ENCODE measurements around the gene RMND5B. TPM values are rescaled to one million over a fixed set of nuclear protein-coding genes. Genes with fewer than 3 reads are reported as not detected.

The RMND5B gene
- total and polyA plus RNA-seq, 2 of the 13 experiments (the other 11 are each of a cell fraction or from before 2014, with no cell fraction given), result 18.6 to 20.4 TPM

GRCh38 chr5:178153530-178154340, 22.9 kb downstream of the RMND5B start, which contains the start of gene NHP2 (continued):
- peak; percentile 46; the same call in 1 of the 2 replicates for TF ChIP-seq ZC3H13 (CRISPR knock-in tag; IDR thresholded peaks at IDR 0.05)
- TF ChIP-seq ZNF407 (CRISPR knock-in tag; IDR thresholded peaks at IDR 0.05; ENCODE audit: not compliant biosample characterization), result peak; percentile 16
- no peak for TF ChIP-seq ZC3H4 (CRISPR knock-in tag; IDR thresholded peaks at IDR 0.05; ENCODE audit: borderline replicate concordance)
- TF ChIP-seq TAF1 (CRISPR knock-in tag; IDR thresholded peaks at IDR 0.05), result peak; percentile 62
- TF ChIP-seq HNRNPK (IDR thresholded peaks at IDR 0.05; ENCODE audit: low read depth, low read length, poor library complexity, severe bottlenecking), result no peak
- TF ChIP-seq ZNF792 (CRISPR knock-in tag; IDR thresholded peaks at IDR 0.05), result no peak
- no peak for TF ChIP-seq HOXD1 (CRISPR knock-in tag; IDR thresholded peaks at IDR 0.05)
- peak; percentile 82 for TF ChIP-seq TFDP2 (CRISPR knock-in tag; IDR thresholded peaks at IDR 0.05)
- no peak for TF ChIP-seq ELF4 (CRISPR knock-in tag; IDR thresholded peaks at IDR 0.05; ENCODE audit: borderline replicate concordance)
- TF ChIP-seq ZMYM3 (CRISPR knock-in tag; IDR thresholded peaks at IDR 0.05), result no peak
- no peak for TF ChIP-seq AHR (CRISPR knock-in tag; IDR thresholded peaks at IDR 0.05)
- peak; percentile 85 for TF ChIP-seq ELF1 (CRISPR knock-in tag; IDR thresholded peaks at IDR 0.05)
- TF ChIP-seq RAD51 (IDR thresholded peaks at IDR 0.05; ENCODE audit: borderline replicate concordance), result no peak
- TF ChIP-seq SMARCC2 (IDR thresholded peaks at IDR 0.05), result no peak
- peak; percentile 73 for TF ChIP-seq ZNF574 (CRISPR knock-in tag; IDR thresholded peaks at IDR 0.05)
- no peak for TF ChIP-seq ZSCAN25 (CRISPR knock-in tag; IDR thresholded peaks at IDR 0.05)
- no peak for TF ChIP-seq HNF4G (IDR thresholded peaks at IDR 0.05; ENCODE audit: borderline replicate concordance, low read depth, low read length)
- 0 out of 2 replicates have a peak, but pooled peaks have one; percentile 33 for TF ChIP-seq HNF4G (CRISPR knock-in tag; IDR thresholded peaks at IDR 0.05; ENCODE audit: borderline replicate concordance, low read depth)

Data from HepG2 (cell line).